Transverse colon (tissue), 3 donors: ENCODE results near the gene SEMA4D.

ENCODE experiments used
- CTCF ChIP-seq, 5 experiments: fragments of 200-600 bp in 3 of 5; fragments of 450-650 bp in 2 of 5; sonication (generic) in 3 of 5; IDR thresholded peaks; 1 replicate in 2 of 5; 2 replicates in 3 of 5; pipeline ENCODE4 v1.5.1; 2016 to 2017; ENCODE audit warnings: antibody characterized with exemption in 5 of 5, inconsistent platforms in 3 of 5, mild to moderate bottlenecking in 2 of 5, moderate library complexity in 1 of 5
- EP300 ChIP-seq: sonication (generic); formaldehyde crosslinking; IDR thresholded peaks from one replicate; pipeline ENCODE4 v1.6.1; 2017; ENCODE audit warnings: antibody characterized with exemption, low read depth
- POLR2A ChIP-seq: fragments of 450-650 bp; IDR thresholded peaks from one replicate; pipeline ENCODE4 v1.6.1; 2016; ENCODE audit warnings: antibody characterized with exemption, mild to moderate bottlenecking, moderate library complexity

- no peak for TF ChIP-seq CTCF (IDR thresholded peaks at IDR 0.05)
- no peak for TF ChIP-seq EP300
- TF ChIP-seq POLR2A = no peak
Measured at GRCh38 chr9:89532478-89532877, 34.6 kb upstream of the SEMA4D start.
